OCI-LY1 (cell line): ENCODE measurements around the gene GMIP.

Source experiments
- EZH2 ChIP-seq: fragments of 200-600 bp; sonication (generic), shearing (Covaris generic); IDR thresholded peaks from 2 replicates; pipeline ENCODE4 v1.8.0; 2017; ENCODE audit warnings: borderline replicate concordance, mixed run types, mild to moderate bottlenecking, antibody characterized with exemption, low read length, moderate library complexity, mixed read lengths
- TF ChIP-seq, protein P1 (sequence below): fragments of 200-600 bp; sonication (generic), shearing (Covaris generic); IDR thresholded peaks from 2 replicates; pipeline ENCODE4 v1.5.1; 2017; ENCODE audit warnings: mild to moderate bottlenecking, antibody characterized with exemption, low read length, moderate library complexity, mixed read lengths

- TF ChIP-seq, protein P1, sequence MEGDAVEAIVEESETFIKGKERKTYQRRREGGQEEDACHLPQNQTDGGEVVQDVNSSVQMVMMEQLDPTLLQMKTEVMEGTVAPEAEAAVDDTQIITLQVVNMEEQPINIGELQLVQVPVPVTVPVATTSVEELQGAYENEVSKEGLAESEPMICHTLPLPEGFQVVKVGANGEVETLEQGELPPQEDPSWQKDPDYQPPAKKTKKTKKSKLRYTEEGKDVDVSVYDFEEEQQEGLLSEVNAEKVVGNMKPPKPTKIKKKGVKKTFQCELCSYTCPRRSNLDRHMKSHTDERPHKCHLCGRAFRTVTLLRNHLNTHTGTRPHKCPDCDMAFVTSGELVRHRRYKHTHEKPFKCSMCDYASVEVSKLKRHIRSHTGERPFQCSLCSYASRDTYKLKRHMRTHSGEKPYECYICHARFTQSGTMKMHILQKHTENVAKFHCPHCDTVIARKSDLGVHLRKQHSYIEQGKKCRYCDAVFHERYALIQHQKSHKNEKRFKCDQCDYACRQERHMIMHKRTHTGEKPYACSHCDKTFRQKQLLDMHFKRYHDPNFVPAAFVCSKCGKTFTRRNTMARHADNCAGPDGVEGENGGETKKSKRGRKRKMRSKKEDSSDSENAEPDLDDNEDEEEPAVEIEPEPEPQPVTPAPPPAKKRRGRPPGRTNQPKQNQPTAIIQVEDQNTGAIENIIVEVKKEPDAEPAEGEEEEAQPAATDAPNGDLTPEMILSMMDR: no peak
- TF ChIP-seq EZH2: no peak
These were observed 20.0 kb upstream of the GMIP start, which contains the start of gene ATP13A1 for GRCh38 chr19:19663256-19664120.
